IMR-90 (cell line): ENCODE results near the gene NAMPT.

ENCODE experiments used
- ELK1 ChIP-seq: fragments of 150-350 bp; IDR thresholded peaks from 2 replicates; pipeline ENCODE4 v1.6.1; 2016; ENCODE audit warnings: low read depth, mild to moderate bottlenecking, low read length, moderate library complexity, borderline replicate concordance
- TF ChIP-seq, protein P1 (sequence below): conservative IDR thresholded peaks from 2 replicates; pipeline ENCODE4 v1.5.1; 2012; ENCODE audit warnings: mild to moderate bottlenecking, low read depth, low read length, improper control_type of control experiment

DNA sequence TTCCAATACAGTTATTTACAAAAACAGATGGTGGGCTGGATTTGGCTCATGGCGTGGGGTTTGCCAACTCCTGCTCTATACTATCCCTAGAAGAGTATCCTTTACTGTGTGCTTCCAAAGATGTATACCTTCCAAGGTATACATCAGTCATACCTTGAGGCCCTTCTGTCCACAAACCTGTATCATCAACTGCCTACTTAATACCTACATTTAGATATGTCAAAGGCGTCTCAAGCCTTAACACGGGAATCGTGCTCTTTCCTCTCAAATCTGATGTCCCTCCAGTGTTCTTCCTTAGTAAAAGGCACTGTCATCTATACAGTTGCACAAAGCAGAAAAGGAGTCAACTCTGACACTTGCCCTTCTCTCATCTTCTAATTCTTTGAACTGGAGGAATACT lies 36.9 kb downstream of the NAMPT start:
- TF ChIP-seq ELK1: no peak
- TF ChIP-seq, protein P1, sequence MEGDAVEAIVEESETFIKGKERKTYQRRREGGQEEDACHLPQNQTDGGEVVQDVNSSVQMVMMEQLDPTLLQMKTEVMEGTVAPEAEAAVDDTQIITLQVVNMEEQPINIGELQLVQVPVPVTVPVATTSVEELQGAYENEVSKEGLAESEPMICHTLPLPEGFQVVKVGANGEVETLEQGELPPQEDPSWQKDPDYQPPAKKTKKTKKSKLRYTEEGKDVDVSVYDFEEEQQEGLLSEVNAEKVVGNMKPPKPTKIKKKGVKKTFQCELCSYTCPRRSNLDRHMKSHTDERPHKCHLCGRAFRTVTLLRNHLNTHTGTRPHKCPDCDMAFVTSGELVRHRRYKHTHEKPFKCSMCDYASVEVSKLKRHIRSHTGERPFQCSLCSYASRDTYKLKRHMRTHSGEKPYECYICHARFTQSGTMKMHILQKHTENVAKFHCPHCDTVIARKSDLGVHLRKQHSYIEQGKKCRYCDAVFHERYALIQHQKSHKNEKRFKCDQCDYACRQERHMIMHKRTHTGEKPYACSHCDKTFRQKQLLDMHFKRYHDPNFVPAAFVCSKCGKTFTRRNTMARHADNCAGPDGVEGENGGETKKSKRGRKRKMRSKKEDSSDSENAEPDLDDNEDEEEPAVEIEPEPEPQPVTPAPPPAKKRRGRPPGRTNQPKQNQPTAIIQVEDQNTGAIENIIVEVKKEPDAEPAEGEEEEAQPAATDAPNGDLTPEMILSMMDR: no peak
